Measurements from ENCODE around the gene RSPH1.

- TF ChIP-seq CTCF (IDR thresholded peaks at IDR 0.05; ENCODE audit: borderline replicate concordance, extremely low read depth, low read length, poor library complexity, severe bottlenecking), result no peak
- no peak for TF ChIP-seq EZH2 (IDR thresholded peaks at IDR 0.05; ENCODE audit: borderline replicate concordance, low read depth, low read length, severe bottlenecking)
Measured at GRCh38 chr21:42542196-42542595, 46.2 kb upstream of the RSPH1 start.
